ENCODE results near the gene SEL1L3. TPM values are rescaled to one million over a fixed set of nuclear protein-coding genes. Genes with fewer than 3 reads are reported as not detected.

SEL1L3 gene
- total RNA-seq, 3 donors from 2014 or later (not counting 1 experiment from before 2014, with no cell fraction given), result 45.4 to 61.0 (median 45.7) TPM

GRCh38 chr4:25759101-25759500 lies 103.7 kb downstream of the SEL1L3 start:
- no peak overlapping the region for H3K27ac Mint-ChIP-seq
- Histone ChIP-seq H3K27me3 (ENCODE audit: control insufficient read depth, insufficient read depth, low read length) (no peaks in the 10 kb centered on the region), H3K27ac (ENCODE audit: low read length) (no peak overlapping the region), H3K9me3 (ENCODE audit: control insufficient read depth, insufficient read depth, low read length) (no peaks in the 10 kb centered on the region), H3K4me3 (ENCODE audit: low read length) (no peak overlapping the region), H3K4me1 (ENCODE audit: control insufficient read depth, insufficient read depth, low read length) (no peaks in the 10 kb centered on the region), H3K36me3 (ENCODE audit: control insufficient read depth, insufficient read depth, low read length) (peaks cover 55% of the 10 kb centered on the region)
- no peaks in the 10 kb centered on the region for H3K9me3 Mint-ChIP-seq
- peaks cover 0 to 4% of the 10 kb centered on the region in 2 donors for H3K4me1 Mint-ChIP-seq
- DNase-seq, result no peak
- H3K4me3 Mint-ChIP-seq, result no peak overlapping the region
- no peak for TF ChIP-seq CTCF (IDR thresholded peaks at IDR 0.05)
- 98% methylated on average over 8 of the region's 8 CpGs for WGBS (ENCODE audit: insufficient coverage)
- intact Hi-C loops (cut with micrococcal nuclease), result no loop called here
- no peaks in the 10 kb centered on the region for H3K27me3 Mint-ChIP-seq (ENCODE audit: low read depth in 2 of 2)
- ATAC-seq, result no peak
- H3K36me3 Mint-ChIP-seq, result peaks cover 28% of the 10 kb centered on the region

GRCh38 chr4:25757452-25757851 lies 105.3 kb downstream of the SEL1L3 start:
- Mint-ChIP-seq H3K9me3 (no peaks in the 10 kb centered on the region), H3K27ac (no peak overlapping the region), H3K36me3 (peaks cover 23% of the 10 kb centered on the region), H3K4me3 (no peak overlapping the region), H3K4me1 (peaks cover 0 to 4% of the 10 kb centered on the region in 2 donors), H3K27me3 (ENCODE audit: low read depth in 2 of 2) (no peaks in the 10 kb centered on the region)
- Histone ChIP-seq H3K27me3 (ENCODE audit: control insufficient read depth, insufficient read depth, low read length) (no peaks in the 10 kb centered on the region), H3K4me3 (ENCODE audit: low read length) (no peak overlapping the region), H3K27ac (ENCODE audit: low read length) (no peak overlapping the region), H3K36me3 (ENCODE audit: control insufficient read depth, insufficient read depth, low read length) (peaks cover 47% of the 10 kb centered on the region), H3K9me3 (ENCODE audit: control insufficient read depth, insufficient read depth, low read length) (no peaks in the 10 kb centered on the region), H3K4me1 (ENCODE audit: control insufficient read depth, insufficient read depth, low read length) (no peaks in the 10 kb centered on the region)
- WGBS (ENCODE audit: insufficient coverage), result 98% methylated on average over 8 of the region's 8 CpGs
- intact Hi-C loops (cut with micrococcal nuclease), result no loop called here
- ATAC-seq (no peak), DNase-seq (no peak)
- TF ChIP-seq CTCF (IDR thresholded peaks at IDR 0.05), result no peak

GRCh38 chr4:25756503-25756902 lies 106.3 kb downstream of the SEL1L3 start:
- Mint-ChIP-seq H3K4me1 (peaks cover 0 to 4% of the 10 kb centered on the region in 2 donors), H3K27me3 (ENCODE audit: low read depth in 2 of 2) (no peaks in the 10 kb centered on the region), H3K9me3 (no peaks in the 10 kb centered on the region), H3K27ac (no peak overlapping the region), H3K4me3 (no peak overlapping the region), H3K36me3 (peaks cover 23% of the 10 kb centered on the region)
- Histone ChIP-seq H3K27me3 (ENCODE audit: control insufficient read depth, insufficient read depth, low read length) (no peaks in the 10 kb centered on the region), H3K4me3 (ENCODE audit: low read length) (no peak overlapping the region), H3K9me3 (ENCODE audit: control insufficient read depth, insufficient read depth, low read length) (no peaks in the 10 kb centered on the region), H3K36me3 (ENCODE audit: control insufficient read depth, insufficient read depth, low read length) (peaks cover 40% of the 10 kb centered on the region), H3K27ac (ENCODE audit: low read length) (no peak overlapping the region), H3K4me1 (ENCODE audit: control insufficient read depth, insufficient read depth, low read length) (no peaks in the 10 kb centered on the region)
- DNase-seq (no peak), ATAC-seq (no peak)
- intact Hi-C loops (cut with micrococcal nuclease), result no loop called here
- TF ChIP-seq CTCF (IDR thresholded peaks at IDR 0.05), result no peak
- 97% methylated on average over 5 of the region's 5 CpGs for WGBS (ENCODE audit: insufficient coverage)

GRCh38 chr4:25755911-25756310 lies 106.9 kb downstream of the SEL1L3 start:
- no peaks in the 10 kb centered on the region for H3K4me1 ChIP-seq (ENCODE audit: control insufficient read depth, insufficient read depth, low read length)
- no peak for ATAC-seq
- Mint-ChIP-seq H3K27me3 (ENCODE audit: low read depth in 2 of 2) (no peaks in the 10 kb centered on the region), H3K4me3 (no peak overlapping the region), H3K4me1 (peaks cover 0 to 4% of the 10 kb centered on the region in 2 donors), H3K27ac (no peak overlapping the region), H3K9me3 (no peaks in the 10 kb centered on the region), H3K36me3 (peaks cover 20% of the 10 kb centered on the region)
- intact Hi-C loops (cut with micrococcal nuclease), result no loop called here
- H3K9me3 ChIP-seq (ENCODE audit: control insufficient read depth, insufficient read depth, low read length), result no peaks in the 10 kb centered on the region
- no peak for TF ChIP-seq CTCF (IDR thresholded peaks at IDR 0.05)
- DNase-seq, result no peak
- no peak overlapping the region for H3K4me3 ChIP-seq (ENCODE audit: low read length)
- H3K27me3 ChIP-seq (ENCODE audit: control insufficient read depth, insufficient read depth, low read length), result no peaks in the 10 kb centered on the region
- peaks cover 41% of the 10 kb centered on the region for H3K36me3 ChIP-seq (ENCODE audit: control insufficient read depth, insufficient read depth, low read length)
- 93% methylated on average over 9 of the region's 9 CpGs for WGBS (ENCODE audit: insufficient coverage)
- H3K27ac ChIP-seq (ENCODE audit: low read length), result no peak overlapping the region

Measured in natural killer cell (primary cell).